GM18502 (cell line): ENCODE measurements around the gene PRIMA1.

ENCODE experiments used
- ATAC-seq: cut with Tn5 transposase; IDR thresholded peaks from one replicate; pipeline ENCODE4 v1.9.1; 2021; ENCODE audit warnings: mild to moderate bottlenecking; ENCODE audit not compliant: unreplicated experiment, poor library complexity

The PRIMA1 gene

GRCh38 chr14:93688239-93688666 is 100.0 kb downstream of the PRIMA1 start:
- ATAC-seq: no peak

- no peak for ATAC-seq
These were observed 102.0 kb downstream of the PRIMA1 start for GRCh38 chr14:93686268-93686667.

GRCh38 chr14:93685121-93685895 is 103.0 kb downstream of the PRIMA1 start:
- no peak for ATAC-seq

GRCh38 chr14:93683226-93683625 is 105.1 kb downstream of the PRIMA1 start:
- no peak for ATAC-seq

- ATAC-seq: no peak
These were observed 105.8 kb downstream of the PRIMA1 start for GRCh38 chr14:93682459-93682858.

- ATAC-seq: no peak
These were observed 111.8 kb downstream of the PRIMA1 start for GRCh38 chr14:93676416-93676958.

- no peak for ATAC-seq
These were observed 112.6 kb downstream of the PRIMA1 start for GRCh38 chr14:93675651-93676050.

- no peak for ATAC-seq
These were observed 113.9 kb downstream of the PRIMA1 start for GRCh38 chr14:93674343-93674742.

GRCh38 chr14:93669632-93670031 is 118.7 kb downstream of the PRIMA1 start:
- no peak for ATAC-seq
